ENCODE results near the gene MAPRE3. TPM values are rescaled to one million over a fixed set of nuclear protein-coding genes. Genes with fewer than 3 reads are reported as not detected.

Gene MAPRE3
- total RNA-seq, 2 experiments from 2014 or later, result 0.52 to 0.95 TPM

DNA sequence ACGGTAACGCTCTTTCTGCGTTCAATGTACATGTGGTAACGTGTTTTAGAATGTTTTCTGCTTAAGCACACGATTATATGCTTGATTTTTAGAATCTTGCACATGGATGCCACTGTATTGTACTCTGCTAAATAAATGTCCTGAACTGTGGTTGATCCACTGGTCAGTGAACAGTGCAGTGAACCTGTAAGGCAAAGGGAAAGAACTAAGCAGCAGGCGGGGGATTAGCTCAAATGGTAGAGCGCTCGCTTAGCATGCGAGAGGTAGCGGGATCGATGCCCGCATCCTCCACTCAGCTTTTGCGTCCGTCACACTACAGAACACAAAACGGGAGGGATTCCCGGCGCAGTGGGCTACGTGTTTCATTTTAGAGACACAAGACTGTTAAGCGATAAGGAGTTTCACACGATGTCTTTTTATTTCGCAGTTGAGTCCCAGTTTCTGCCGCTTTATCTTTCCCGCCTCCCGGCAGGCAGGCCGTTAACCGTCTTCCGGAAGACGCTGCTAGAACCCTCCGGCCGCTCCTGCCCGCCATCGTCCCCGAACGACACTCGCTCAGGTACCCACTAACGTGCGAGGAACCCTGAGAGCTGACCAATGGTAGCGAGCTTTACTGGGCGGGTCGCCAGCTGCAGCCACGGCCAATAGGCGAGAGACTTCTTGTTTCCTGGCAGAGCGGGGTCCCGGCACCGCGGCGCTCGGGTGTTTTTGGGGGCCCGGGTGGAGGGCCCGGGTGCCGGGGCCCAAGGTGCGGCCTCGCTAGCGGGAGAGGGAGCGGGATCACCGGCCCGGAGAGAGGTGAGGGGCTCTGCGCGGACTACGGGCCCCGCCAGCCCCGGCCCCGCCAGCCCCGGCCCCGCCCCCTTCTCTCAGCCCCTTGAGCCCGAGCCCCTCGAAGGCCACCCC is 80.8 kb downstream of the MAPRE3 start, which contains the start of gene AGBL5:
TSS of gene AGBL5 (plus strand) at position 673 of the 906 bp plus-strand sequence. CDS start 1,291 bp downstream, outside the sequence.
- Mint-ChIP-seq H3K4me3 (peak within 1 kb of the TSS; percentile 93), H3K36me3 (ENCODE audit: low read depth) (peaks cover 25% of the 10 kb centered on the region), H3K27me3 (ENCODE audit: low read depth) (peaks cover 5% of the 10 kb centered on the region), H3K27ac (peak within 1 kb of the TSS; percentile 96), H3K9me3 (ENCODE audit: insufficient read depth) (no peaks in the 10 kb centered on the region), H3K4me1 (ENCODE audit: low read depth) (peaks cover 20% of the 10 kb centered on the region)
- POLR2A ChIA-PET, result interaction anchor here (0.6 to 9.3 kb wide), 16 partner anchors 10 to 613 kb away, joined by 3 to 128 read pairs (median 4); partner anchors contain the start of genes CENPA, KHK, OST4 and PREB
- ATAC-seq, result peak; percentile 77
- peak; percentile 97 for DNase-seq
- CTCF ChIA-PET, result interaction anchor here (0.6 to 4.8 kb wide), 19 partner anchors 8 to 632 kb away, joined by 3 to 30 read pairs (median 4); partner anchors contain the start of genes KHK, OST4, PREB and TMEM214

DNA sequence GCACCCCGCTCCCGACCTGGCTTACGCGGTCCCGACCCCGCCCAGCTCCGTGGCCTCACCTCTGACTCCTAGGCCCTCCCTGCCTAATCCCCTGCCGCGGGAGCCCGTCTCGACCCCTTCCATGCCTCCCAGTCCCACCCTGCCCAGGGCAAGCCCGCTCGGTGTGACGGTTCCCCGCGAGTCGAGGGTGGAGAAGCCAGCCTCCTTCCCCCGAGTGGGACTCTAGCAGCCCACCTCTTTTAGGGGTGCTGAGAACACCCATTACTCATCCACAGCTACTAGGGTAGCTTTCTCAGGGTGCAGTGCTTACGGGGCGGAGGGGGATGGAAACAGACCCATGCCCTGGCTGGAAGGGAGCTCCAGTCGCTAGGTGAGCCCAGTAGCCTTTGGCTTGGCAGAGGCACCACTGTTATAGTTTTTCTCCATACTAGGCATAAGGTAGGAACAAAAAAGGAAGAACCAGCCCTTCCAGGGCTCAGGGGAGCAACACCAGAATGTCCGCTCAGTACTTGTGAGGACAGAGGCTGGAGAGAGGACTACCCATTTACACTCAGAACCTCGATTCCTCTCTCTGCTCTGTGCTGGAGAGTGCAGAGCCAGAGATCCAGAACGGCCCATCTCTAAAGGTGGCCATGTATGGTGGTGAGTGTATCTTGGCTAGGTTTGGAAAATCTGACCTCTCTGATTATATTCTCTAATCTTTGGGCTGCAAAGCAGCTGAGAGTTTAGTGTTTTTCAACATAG is 81.6 kb downstream of the MAPRE3 start:
- no peaks in the 10 kb centered on the region for H3K9me3 Mint-ChIP-seq (ENCODE audit: insufficient read depth)
- ATAC-seq (no peak), DNase-seq (peak; percentile 49)
- peak overlapping the region; percentile 84 for H3K27ac Mint-ChIP-seq
- ChIA-PET CTCF (interaction anchor here (0.6 to 4.8 kb wide), 14 partner anchors 14 to 631 kb away, joined by 3 to 30 read pairs (median 6); partner anchors contain the start of genes OST4 and PREB), POLR2A (interaction anchor here (0.6 to 9.3 kb wide), 11 partner anchors 9 to 266 kb away, joined by 3 to 128 read pairs (median 7); partner anchors contain the start of genes CENPA, OST4 and TMEM214)
- H3K27me3 Mint-ChIP-seq (ENCODE audit: low read depth), result peaks cover 5% of the 10 kb centered on the region
- H3K4me3 Mint-ChIP-seq, result peak overlapping the region; percentile 81
- H3K36me3 Mint-ChIP-seq (ENCODE audit: low read depth), result peaks cover 28% of the 10 kb centered on the region
- peaks cover 20% of the 10 kb centered on the region for H3K4me1 Mint-ChIP-seq (ENCODE audit: low read depth)

DNA sequence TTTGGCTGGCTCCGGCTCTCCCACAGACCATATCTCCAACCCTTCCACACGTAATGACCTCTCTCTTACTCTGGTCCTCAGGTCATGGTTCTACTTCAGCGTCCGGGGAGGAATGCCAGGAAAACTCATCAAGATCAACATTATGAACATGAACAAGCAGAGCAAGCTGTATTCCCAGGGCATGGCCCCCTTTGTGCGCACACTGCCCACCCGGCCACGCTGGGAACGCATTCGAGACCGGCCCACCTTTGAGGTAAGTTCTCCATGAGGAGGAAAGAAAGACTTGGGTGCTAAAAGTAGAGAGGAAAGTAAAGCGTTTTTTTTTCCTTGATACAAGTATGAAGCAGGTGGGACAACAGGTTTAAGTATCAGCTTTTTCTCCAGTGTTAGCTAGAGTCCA is 82.9 kb downstream of the MAPRE3 start:
- peaks cover 28% of the 10 kb centered on the region for H3K36me3 Mint-ChIP-seq (ENCODE audit: low read depth)
- H3K4me1 Mint-ChIP-seq (ENCODE audit: low read depth), result peaks cover 17% of the 10 kb centered on the region
- no peaks in the 10 kb centered on the region for H3K9me3 Mint-ChIP-seq (ENCODE audit: insufficient read depth)
- no peak overlapping the region for H3K4me3 Mint-ChIP-seq
- ChIA-PET CTCF (interaction anchor here (1.5 to 4.8 kb wide), 3 partner anchors 18 to 92 kb away, joined by 3 to 30 read pairs (median 8); partner anchors contain the start of gene OST4), POLR2A (interaction anchor here (0.6 to 9.3 kb wide), 3 partner anchors 9 to 163 kb away, joined by 4 to 128 read pairs (median 7); partner anchors contain the start of gene OST4)
- DNase-seq (no peak), ATAC-seq (no peak)
- no peak overlapping the region for H3K27ac Mint-ChIP-seq
- H3K27me3 Mint-ChIP-seq (ENCODE audit: low read depth), result peaks cover 5% of the 10 kb centered on the region

DNA sequence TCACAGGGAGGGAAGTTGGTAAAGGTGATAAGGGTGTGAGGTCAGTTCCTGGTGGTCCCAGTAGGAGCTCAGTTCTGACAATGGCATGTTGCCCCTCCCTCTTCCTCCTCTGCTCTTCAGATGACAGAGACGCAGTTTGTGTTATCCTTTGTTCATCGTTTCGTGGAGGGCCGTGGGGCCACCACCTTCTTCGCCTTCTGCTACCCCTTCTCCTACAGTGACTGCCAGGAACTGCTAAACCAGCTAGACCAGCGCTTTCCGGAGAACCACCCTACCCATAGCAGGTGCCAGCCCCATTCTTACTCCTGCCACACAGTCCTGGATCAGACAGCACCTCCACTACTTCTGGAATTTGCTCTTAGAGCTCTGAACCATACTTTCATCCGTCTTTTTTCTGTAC is 83.3 kb downstream of the MAPRE3 start:
- Mint-ChIP-seq H3K4me1 (ENCODE audit: low read depth) (peaks cover 17% of the 10 kb centered on the region), H3K27ac (no peak overlapping the region), H3K9me3 (ENCODE audit: insufficient read depth) (no peaks in the 10 kb centered on the region), H3K4me3 (no peak overlapping the region), H3K27me3 (ENCODE audit: low read depth) (peaks cover 5% of the 10 kb centered on the region), H3K36me3 (ENCODE audit: low read depth) (peaks cover 28% of the 10 kb centered on the region)
- DNase-seq (no peak), ATAC-seq (no peak)
- ChIA-PET POLR2A (interaction anchor here (0.6 to 9.3 kb wide), 5 partner anchors 9 to 163 kb away, joined by 3 to 128 read pairs (median 4); partner anchors contain the start of gene OST4), CTCF (interaction anchor here (1.5 to 4.8 kb wide), 3 partner anchors 18 to 92 kb away, joined by 3 to 30 read pairs (median 8); partner anchors contain the start of gene OST4)

DNA sequence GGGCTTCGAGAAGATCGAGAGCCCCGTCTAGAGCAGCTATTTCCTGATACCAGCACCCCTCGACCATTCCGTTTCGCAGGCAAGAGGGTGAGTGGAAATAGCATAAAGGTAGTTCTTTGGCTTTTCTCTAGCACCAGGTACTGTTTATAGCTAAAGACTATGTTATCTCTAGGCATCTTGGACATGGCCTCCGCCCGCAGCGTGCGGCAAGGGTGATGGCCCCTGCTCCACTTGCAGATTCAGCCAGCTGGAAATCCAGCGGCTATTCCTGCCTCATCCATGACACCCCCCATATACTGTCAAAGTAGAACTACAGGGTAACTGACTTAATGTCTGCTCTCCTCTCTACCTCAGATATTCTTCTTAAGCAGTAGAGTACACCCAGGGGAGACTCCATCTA is 84.3 kb downstream of the MAPRE3 start:
- ATAC-seq (no peak), DNase-seq (no peak)
- peaks cover 5% of the 10 kb centered on the region for H3K27me3 Mint-ChIP-seq (ENCODE audit: low read depth)
- peaks cover 32% of the 10 kb centered on the region for H3K36me3 Mint-ChIP-seq (ENCODE audit: low read depth)
- no peak overlapping the region for H3K27ac Mint-ChIP-seq
- H3K4me3 Mint-ChIP-seq, result no peak overlapping the region
- no peaks in the 10 kb centered on the region for H3K9me3 Mint-ChIP-seq (ENCODE audit: insufficient read depth)
- CTCF ChIA-PET, result interaction anchor here (1.5 kb wide), 1 partner anchor 27 kb away, joined by 3 read pairs; no protein-coding TSS in a partner anchor
- POLR2A ChIA-PET, result interaction anchor here (1.1 to 9.3 kb wide), 2 partner anchors 14 to 27 kb away, joined by 3 to 128 read pairs; partner anchors contain the start of gene OST4
- peaks cover 11% of the 10 kb centered on the region for H3K4me1 Mint-ChIP-seq (ENCODE audit: low read depth)

DNA sequence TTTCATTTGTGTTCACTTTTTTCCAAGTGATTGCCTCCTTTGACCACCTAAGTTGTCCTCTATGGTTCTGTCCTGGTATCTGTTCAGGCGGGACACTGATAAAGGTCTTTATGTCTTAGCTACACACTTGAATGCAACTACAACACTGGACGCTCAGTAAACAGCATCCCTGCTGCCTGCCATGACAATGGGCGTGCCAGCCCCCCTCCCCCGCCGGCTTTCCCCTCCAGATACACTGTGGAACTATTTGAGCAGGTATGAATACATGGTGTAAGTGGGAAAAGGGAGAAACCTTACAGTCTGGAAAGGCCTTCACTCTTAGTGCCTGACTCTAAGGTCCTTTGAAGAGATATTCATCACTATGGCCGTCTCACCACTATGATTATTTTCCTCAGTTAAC is 86.7 kb downstream of the MAPRE3 start:
- CTCF ChIA-PET, result interaction anchor here (1.6 kb wide), 1 partner anchor 222 kb away, joined by 3 read pairs; no protein-coding TSS in a partner anchor
- DNase-seq, result no peak
- no peak overlapping the region for H3K4me3 Mint-ChIP-seq
- H3K4me1 Mint-ChIP-seq (ENCODE audit: low read depth), result peaks cover 8% of the 10 kb centered on the region
- no peak for ATAC-seq
- POLR2A ChIA-PET, result interaction anchor here (9.3 kb wide), 1 partner anchor 12 kb away, joined by 128 read pairs; the partner anchor contains the start of gene OST4
- H3K27ac Mint-ChIP-seq, result no peak overlapping the region
- H3K27me3 Mint-ChIP-seq (ENCODE audit: low read depth), result no peaks in the 10 kb centered on the region
- H3K36me3 Mint-ChIP-seq (ENCODE audit: low read depth), result peaks cover 31% of the 10 kb centered on the region
- no peaks in the 10 kb centered on the region for H3K9me3 Mint-ChIP-seq (ENCODE audit: insufficient read depth)

DNA sequence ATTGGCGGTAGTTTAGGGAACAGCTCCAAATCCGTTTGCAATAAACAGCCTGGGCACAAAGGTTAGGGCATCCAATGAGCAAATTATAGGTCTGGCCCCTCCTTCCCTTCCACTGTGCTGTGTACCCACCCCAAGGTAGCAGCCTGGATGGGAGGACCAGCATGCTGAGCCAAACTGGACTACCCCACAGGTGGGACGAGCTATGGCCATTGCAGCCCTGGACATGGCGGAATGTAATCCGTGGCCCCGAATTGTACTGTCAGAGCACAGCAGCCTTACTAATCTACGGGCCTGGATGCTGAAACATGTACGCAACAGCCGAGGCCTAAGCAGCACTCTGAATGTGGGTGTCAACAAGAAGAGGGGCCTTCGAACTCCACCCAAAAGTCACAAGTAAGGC is 87.8 kb downstream of the MAPRE3 start:
- Mint-ChIP-seq H3K27ac (no peak overlapping the region), H3K4me3 (no peak overlapping the region), H3K36me3 (ENCODE audit: low read depth) (peaks cover 37% of the 10 kb centered on the region), H3K4me1 (ENCODE audit: low read depth) (no peaks in the 10 kb centered on the region), H3K27me3 (ENCODE audit: low read depth) (no peaks in the 10 kb centered on the region), H3K9me3 (ENCODE audit: insufficient read depth) (no peaks in the 10 kb centered on the region)
- POLR2A ChIA-PET, result interaction anchor here (0.8 to 9.3 kb wide), 3 partner anchors 11 to 23 kb away, joined by 3 to 128 read pairs (median 23); partner anchors contain the start of gene OST4
- ATAC-seq (no peak), DNase-seq (no peak)
- CTCF ChIA-PET, result interaction anchor here (0.8 kb wide), 1 partner anchor 14 kb away, joined by 5 read pairs; the partner anchor contains the start of gene OST4

DNA sequence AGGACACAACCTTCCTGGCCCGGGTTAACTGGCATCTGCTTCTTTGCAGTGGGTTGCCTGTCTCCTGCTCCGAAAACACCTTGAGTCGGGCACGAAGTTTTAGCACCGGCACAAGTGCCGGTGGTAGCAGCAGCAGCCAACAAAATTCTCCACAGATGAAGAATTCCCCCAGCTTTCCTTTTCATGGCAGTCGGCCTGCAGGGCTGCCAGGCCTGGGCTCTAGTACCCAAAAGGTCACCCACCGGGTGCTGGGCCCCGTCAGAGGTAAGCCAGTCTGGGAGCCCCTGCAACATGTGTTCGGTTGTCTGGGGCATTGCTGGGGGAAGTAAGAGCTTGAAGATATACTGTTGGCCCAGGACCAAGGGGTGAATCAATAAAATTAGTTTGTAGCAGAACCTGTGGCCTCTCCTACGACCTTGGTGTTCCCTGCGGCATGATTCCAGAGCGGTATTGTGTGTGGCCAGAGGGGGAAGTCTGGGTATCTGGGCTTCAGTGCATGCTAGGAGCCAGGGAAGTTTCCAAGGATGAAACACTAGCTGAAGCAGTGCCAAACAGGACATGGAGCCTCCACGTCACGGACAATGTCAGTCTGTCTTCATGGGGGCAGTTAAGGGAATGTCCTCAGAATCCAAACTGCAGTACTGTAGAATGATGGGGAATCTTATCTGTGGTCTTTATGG is 88.8 kb downstream of the MAPRE3 start:
- POLR2A ChIA-PET, result interaction anchor here (3.3 to 3.4 kb wide), 2 partner anchors 8 to 11 kb away, joined by 9 to 23 read pairs; partner anchors contain the start of genes AGBL5 and OST4
- Mint-ChIP-seq H3K27me3 (ENCODE audit: low read depth) (no peaks in the 10 kb centered on the region), H3K4me3 (no peak overlapping the region), H3K36me3 (ENCODE audit: low read depth) (peaks cover 40% of the 10 kb centered on the region), H3K9me3 (ENCODE audit: insufficient read depth) (no peaks in the 10 kb centered on the region), H3K4me1 (ENCODE audit: low read depth) (no peaks in the 10 kb centered on the region), H3K27ac (no peak overlapping the region)
- no peak for DNase-seq
- ATAC-seq, result no peak
- CTCF ChIA-PET, result interaction anchor here (2.1 kb wide), 1 partner anchor 12 kb away, joined by 8 read pairs; the partner anchor contains the start of gene OST4

DNA sequence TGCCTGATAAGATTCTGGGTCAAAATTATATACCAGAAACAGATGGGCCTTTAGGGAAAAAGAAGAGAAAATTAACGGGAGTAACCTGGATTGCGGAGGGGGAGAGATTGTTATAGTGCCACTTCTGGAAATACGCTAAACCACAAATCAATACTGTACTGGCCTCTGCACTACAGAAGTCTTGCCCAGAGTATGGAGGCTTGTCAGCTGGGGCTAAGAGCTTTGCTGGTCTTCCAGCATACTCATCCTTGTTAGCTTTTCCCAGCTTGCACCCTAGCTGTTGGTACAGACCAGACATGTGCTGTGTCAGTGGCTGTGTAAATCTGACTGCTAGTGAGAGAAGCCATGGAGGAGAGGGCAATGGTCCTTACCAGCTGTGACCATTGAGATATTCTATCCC is 89.9 kb downstream of the MAPRE3 start:
- ATAC-seq (no peak), DNase-seq (no peak)
- H3K4me3 Mint-ChIP-seq, result no peak overlapping the region
- no peaks in the 10 kb centered on the region for H3K9me3 Mint-ChIP-seq (ENCODE audit: insufficient read depth)
- peaks cover 44% of the 10 kb centered on the region for H3K36me3 Mint-ChIP-seq (ENCODE audit: low read depth)
- H3K27me3 Mint-ChIP-seq (ENCODE audit: low read depth), result no peaks in the 10 kb centered on the region
- H3K27ac Mint-ChIP-seq, result no peak overlapping the region
- ChIA-PET POLR2A (interaction anchor here (3.3 to 3.4 kb wide), 2 partner anchors 9 to 10 kb away, joined by 9 to 23 read pairs; partner anchors contain the start of genes AGBL5 and OST4), CTCF (interaction anchor here (2.1 kb wide), 1 partner anchor 11 kb away, joined by 8 read pairs; the partner anchor contains the start of gene OST4)
- H3K4me1 Mint-ChIP-seq (ENCODE audit: low read depth), result no peaks in the 10 kb centered on the region

DNA sequence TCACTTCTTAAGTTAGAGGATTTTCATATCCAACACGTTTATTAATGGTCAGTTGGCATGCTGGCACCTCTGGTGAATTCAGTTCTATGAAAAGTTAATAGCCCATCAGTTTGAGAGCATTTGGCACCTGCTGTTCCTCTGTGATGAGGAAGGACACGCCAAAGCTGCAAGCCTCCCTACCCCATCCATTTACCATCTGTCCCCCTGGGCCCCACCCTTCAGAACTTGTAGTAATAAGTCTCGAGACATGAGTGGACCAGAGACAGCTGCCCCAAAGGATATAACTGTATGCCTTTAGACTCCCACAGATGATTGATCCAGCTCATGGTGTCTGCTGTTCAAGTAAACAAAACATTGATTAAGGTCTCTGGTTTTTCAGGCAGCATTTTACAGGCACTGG is 94.7 kb downstream of the MAPRE3 start:
- Mint-ChIP-seq H3K4me3 (no peak overlapping the region), H3K9me3 (ENCODE audit: insufficient read depth) (no peaks in the 10 kb centered on the region), H3K27ac (no peak overlapping the region), H3K27me3 (ENCODE audit: low read depth) (no peaks in the 10 kb centered on the region), H3K4me1 (ENCODE audit: low read depth) (peaks cover 30% of the 10 kb centered on the region), H3K36me3 (ENCODE audit: low read depth) (peaks cover 62% of the 10 kb centered on the region)
- POLR2A ChIA-PET, result interaction anchor here (11.6 kb wide), 1 partner anchor 12 kb away, joined by 128 read pairs; the partner anchor contains the start of gene AGBL5
- DNase-seq, result no peak
- no peak for ATAC-seq
- CTCF ChIA-PET, result interaction anchor here (1.4 kb wide), 1 partner anchor 104 kb away, joined by 3 read pairs; no protein-coding TSS in a partner anchor
